T-cell (primary cell): Measurements from ENCODE around the gene CEACAM18. TPM values are rescaled to one million over a fixed set of nuclear protein-coding genes. Genes with fewer than 3 reads are reported as not detected.

Experiments
- ATAC-seq, 4 experiments: fragments of 200-7000 bp in 3 of 4; fragments of 150-1000 bp in 1 of 4; cut with Tn5 transposase; replicated peaks in 1 of 4; 1 replicate in 3 of 4; 2 replicates in 1 of 4; pipeline ENCODE4 v1.10.0; 2021; ENCODE audit warnings: moderate library complexity in 3 of 4, mild to moderate bottlenecking in 2 of 4, moderate number of reproducible peaks in 1 of 4
- CTCF ChIA-PET, 2 donors: fragments of 300-600 bp; sonication (Branson Sonifier 250); formaldehyde crosslinking; loops; one replicate each; lab custom pipeline; 2022; ENCODE audit warnings: antibody characterized with exemption in 2 of 2; lab: Charles Lee
- POLR2A ChIA-PET, 2 donors: fragments of 300-600 bp; sonication (Branson Sonifier 250); formaldehyde crosslinking; loops; one replicate each; lab custom pipeline; 2022; ENCODE audit warnings: antibody characterized with exemption in 2 of 2; lab: Charles Lee
- DNase-seq, 35 experiments: peaks; one replicate each; pipeline versions ENCODE4 v3.0.0 to v3.0.0-alpha.2; 2013 to 2023
- H3K27ac ChIP-seq: one replicate; pipeline ENCODE4 v1.5.1; 2013; ENCODE audit warnings: low read length
- H3K27me3 ChIP-seq, 2 experiments: replicated peaks in 1 of 2; 1 replicate in 1 of 2; 2 replicates in 1 of 2; pipeline versions ENCODE4 v1.6.1 to v1.7.0; 2013; ENCODE audit warnings: low read length in 1 of 2, mixed read lengths in 1 of 2; ENCODE audit not compliant: control insufficient read depth in 2 of 2, insufficient read depth in 2 of 2; ENCODE audit errors: extremely low read depth in 1 of 2
- H3K36me3 ChIP-seq, 2 donors: 1 replicate in 1 of 2; 2 replicates in 1 of 2; pipeline versions ENCODE4 v1.6.1 to v1.7.0; 2013; ENCODE audit warnings: low read length in 1 of 2; ENCODE audit not compliant: control insufficient read depth in 2 of 2, insufficient read depth in 1 of 2; ENCODE audit errors: extremely low read depth in 1 of 2
- H3K4me1 ChIP-seq, 2 experiments: 1 replicate in 1 of 2; 2 replicates in 1 of 2; pipeline versions ENCODE4 v1.6.1 to v1.7.0; 2013; ENCODE audit warnings: low read length in 2 of 2, mixed read lengths in 1 of 2; ENCODE audit not compliant: insufficient read depth in 2 of 2, control insufficient read depth in 1 of 2; ENCODE audit errors: extremely low read depth in 1 of 2
- H3K4me3 ChIP-seq, 2 donors: 1 replicate in 1 of 2; 2 replicates in 1 of 2; pipeline versions ENCODE4 v1.5.1 to v1.7.0; 2013; ENCODE audit warnings: mild to moderate bottlenecking in 2 of 2, low read length in 1 of 2, moderate library complexity in 1 of 2; ENCODE audit not compliant: control insufficient read depth in 1 of 2; ENCODE audit errors: extremely low read depth in 1 of 2
- H3K9me3 ChIP-seq: 2 replicates; pipeline ENCODE4 v1.7.0; 2013
- H3K27ac Mint-ChIP-seq, 2 donors: one replicate each; pipeline ENCODE4 v1.8.0; 2020 to 2021; ENCODE audit warnings: mild to moderate bottlenecking in 2 of 2, mixed read lengths in 2 of 2
- H3K27me3 Mint-ChIP-seq, 2 donors: one replicate each; pipeline ENCODE4 v1.8.0; 2021 to 2022; ENCODE audit warnings: mixed read lengths in 2 of 2
- H3K36me3 Mint-ChIP-seq: one replicate; pipeline ENCODE4 v1.8.0; 2021; ENCODE audit warnings: mixed read lengths
- H3K4me1 Mint-ChIP-seq, 3 donors: one replicate each; pipeline ENCODE4 v1.8.0; 2020 to 2022; ENCODE audit warnings: mixed read lengths in 3 of 3, mild to moderate bottlenecking in 1 of 3
- H3K4me3 Mint-ChIP-seq, 3 donors: one replicate each; pipeline ENCODE4 v1.8.0; 2020 to 2022; ENCODE audit warnings: mild to moderate bottlenecking in 3 of 3, mixed read lengths in 3 of 3, moderate library complexity in 3 of 3
- H3K9me3 Mint-ChIP-seq, 3 donors: one replicate each; pipeline ENCODE4 v1.8.0; 2020 to 2022; ENCODE audit warnings: mixed read lengths in 3 of 3
- WGBS: methylation state at CpG from one replicate; pipeline ENCODE4 v1.1.5; 2013; ENCODE audit warnings: missing lambda C conversion rate; ENCODE audit not compliant: insufficient coverage; 5-methylcytosine and 5-hydroxymethylcytosine counted together
- total RNA-seq, 35 experiments: library from RNA in 6 of 35; stranded (reverse) in 6 of 35; fragments of 120-200 nt in 1 of 35; gene quantifications; one replicate each; pipeline versions ENCODE4 v1.2.1 to v1.2.4 and lab custom pipeline; 2013 to 2026

The CEACAM18 gene
- total RNA-seq, 5 donors from 2014 or later (not counting 1 experiment from before 2014, with no cell fraction given) = not detected

DNA sequence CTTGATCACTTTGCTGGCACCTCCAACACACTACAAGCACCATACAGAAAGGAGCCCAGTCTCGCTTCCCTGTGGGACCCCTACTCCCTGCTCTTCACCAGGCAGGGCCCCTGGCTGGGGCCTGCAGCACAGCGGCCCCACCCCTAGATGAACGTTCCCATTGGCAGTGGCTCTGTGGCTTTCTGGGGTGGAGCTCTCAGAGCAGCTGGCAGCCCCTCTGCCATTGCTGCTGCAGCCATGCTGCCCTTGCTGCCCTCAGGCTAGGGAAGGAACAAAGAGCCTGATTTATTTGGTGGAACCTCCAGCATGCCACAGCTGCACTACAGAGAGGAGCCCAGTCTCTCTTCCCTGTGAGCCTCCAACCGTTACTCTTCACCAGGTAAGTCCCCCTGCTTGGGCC, 47.3 kb downstream of the CEACAM18 start:
- no peaks in the 10 kb centered on the region for H3K36me3 ChIP-seq
- WGBS = 51% methylated on average over 3 of the region's 4 CpGs
- peaks cover 35 to 52% of the 10 kb centered on the region in 2 donors for H3K27me3 Mint-ChIP-seq

DNA sequence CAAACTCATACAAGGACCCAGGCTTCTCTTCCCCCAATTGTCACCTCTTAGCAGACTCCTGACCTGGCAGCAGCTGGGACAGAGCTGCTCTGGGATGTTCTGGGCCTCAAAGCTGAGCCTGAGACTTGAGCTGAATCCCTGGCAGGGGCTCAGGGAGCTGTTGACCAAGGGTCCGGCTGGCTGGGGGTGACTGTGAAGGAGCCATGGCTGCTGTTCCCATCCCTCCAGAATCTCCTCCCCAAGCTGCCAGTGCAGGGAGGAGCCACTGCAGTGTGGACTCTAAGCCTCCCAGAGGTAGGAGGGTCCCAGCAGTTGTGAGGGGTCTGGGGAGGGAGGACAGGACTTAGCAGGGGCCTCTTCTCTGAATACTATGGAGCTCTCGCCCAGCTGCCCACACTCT, 51.0 kb downstream of the CEACAM18 start:
- Mint-ChIP-seq H3K4me3 (no peak overlapping the region), H3K27me3 (peaks cover 33 to 57% of the 10 kb centered on the region in 2 donors), H3K4me1 (no peaks in the 10 kb centered on the region), H3K36me3 (no peaks in the 10 kb centered on the region), H3K27ac (no peak overlapping the region), H3K9me3 (peaks cover 0 to 2% (median 0%) of the 10 kb centered on the region in 3 donors)
- Histone ChIP-seq H3K27ac (no peak overlapping the region), H3K4me1 (no peaks in the 10 kb centered on the region), H3K27me3 (peaks cover 0 to 46% of the 10 kb centered on the region in 2 experiments), H3K36me3 (no peaks in the 10 kb centered on the region), H3K9me3 (no peaks in the 10 kb centered on the region), H3K4me3 (no peak overlapping the region)
- no peak for DNase-seq
- ChIA-PET POLR2A (no interaction called here), CTCF (no interaction called here)
- 100% methylated on average over 1 of the region's 2 CpGs for WGBS
- no peak for ATAC-seq

More for the DNA sequence above, 47.3 kb downstream of the CEACAM18 start:
- DNase-seq (no peak), ATAC-seq (no peak)
- Histone ChIP-seq H3K27me3 (peaks cover 0 to 36% of the 10 kb centered on the region in 2 experiments), H3K4me3 (no peak overlapping the region), H3K27ac (no peak overlapping the region), H3K4me1 (peaks cover 0 to 2% of the 10 kb centered on the region in 2 experiments), H3K9me3 (no peaks in the 10 kb centered on the region)
- Mint-ChIP-seq H3K27ac (no peak overlapping the region), H3K36me3 (no peaks in the 10 kb centered on the region), H3K4me1 (no peaks in the 10 kb centered on the region), H3K4me3 (no peak overlapping the region), H3K9me3 (no peaks in the 10 kb centered on the region)
- CTCF ChIA-PET = no interaction called here
- POLR2A ChIA-PET = no interaction called here

DNA sequence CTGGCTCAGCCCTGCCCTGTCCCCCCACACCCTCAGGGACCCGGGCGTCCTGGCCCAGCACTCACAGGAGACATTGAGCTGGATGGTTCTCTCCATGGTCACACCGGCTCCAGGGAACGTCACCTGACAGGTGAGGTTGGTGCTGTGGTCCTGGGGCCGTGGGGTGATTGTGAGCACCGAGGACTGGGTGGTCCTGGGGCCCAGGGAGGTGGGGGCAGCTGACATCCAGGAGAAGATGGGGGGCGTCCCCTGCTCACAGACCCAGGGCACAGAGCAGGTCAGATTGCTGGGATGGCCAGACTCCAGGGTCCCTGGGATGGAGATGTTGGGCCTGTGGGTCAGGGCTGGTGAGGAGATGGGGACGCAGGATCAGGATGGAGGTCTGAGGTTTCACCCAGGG, 52.3 kb downstream of the CEACAM18 start:
- POLR2A ChIA-PET = no interaction called here
- Mint-ChIP-seq H3K4me1 (no peaks in the 10 kb centered on the region), H3K9me3 (peaks cover 0 to 11% (median 5%) of the 10 kb centered on the region in 3 donors), H3K4me3 (no peak overlapping the region), H3K36me3 (no peaks in the 10 kb centered on the region), H3K27ac (no peak overlapping the region), H3K27me3 (peaks cover 41 to 69% of the 10 kb centered on the region in 2 donors)
- Histone ChIP-seq H3K36me3 (no peaks in the 10 kb centered on the region), H3K4me3 (no peak overlapping the region), H3K27ac (no peak overlapping the region), H3K4me1 (no peaks in the 10 kb centered on the region), H3K27me3 (peaks cover 0 to 36% of the 10 kb centered on the region in 2 experiments), H3K9me3 (no peaks in the 10 kb centered on the region)
- no peak for DNase-seq
- 100% methylated on average over 1 of the region's 8 CpGs for WGBS
- ATAC-seq = no peak
- CTCF ChIA-PET = no interaction called here

DNA sequence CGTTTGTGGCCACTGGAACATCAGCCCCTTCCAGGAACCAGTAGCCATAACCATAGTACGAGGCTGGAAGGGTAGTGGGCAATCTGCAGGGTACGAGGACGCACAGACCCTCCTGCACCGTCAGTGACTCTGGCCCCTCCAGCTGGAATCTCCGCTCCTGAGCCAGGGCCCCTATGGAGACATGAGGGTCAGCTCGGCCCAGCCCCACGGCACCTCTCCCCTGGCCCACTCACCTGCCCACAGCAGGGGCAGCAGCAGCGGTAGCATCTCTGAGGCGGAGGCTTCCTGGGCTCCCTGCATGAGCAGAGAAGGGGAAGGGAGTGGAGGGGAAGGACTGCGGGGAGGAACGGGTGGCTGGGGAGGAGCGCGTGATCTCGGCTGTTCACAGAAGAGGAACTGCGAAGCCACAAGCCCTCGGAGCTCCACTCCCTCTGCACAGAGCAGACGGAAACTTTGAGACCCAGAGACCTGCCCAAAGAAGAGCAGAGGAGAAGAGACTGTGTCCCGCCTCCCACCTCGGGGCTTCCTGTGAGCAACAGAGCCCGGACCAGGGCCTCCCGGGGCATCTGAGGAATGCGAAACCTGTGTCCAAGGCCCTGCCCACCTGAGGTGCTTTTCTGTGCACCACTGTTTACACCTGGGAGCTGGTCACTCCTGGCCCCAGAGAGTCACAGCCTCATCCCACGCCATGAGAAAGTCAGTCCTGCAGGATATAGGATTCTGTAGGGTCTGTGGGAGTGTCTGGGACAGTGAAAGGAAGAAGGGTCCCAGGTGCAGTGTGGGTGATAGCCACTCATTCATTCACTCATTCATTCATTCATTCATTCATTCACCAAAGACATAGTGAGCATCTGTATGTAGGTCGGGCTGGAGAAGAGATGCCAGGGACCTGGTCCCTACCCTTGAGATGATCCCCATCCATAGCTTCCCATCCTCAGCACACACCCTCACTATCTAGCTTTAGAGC, 53.3 kb downstream of the CEACAM18 start, which contains the start of gene SIGLEC6:
TSS of gene SIGLEC6 (minus strand) at position 322 of the 967 bp plus-strand sequence. CDS start at position 300, 22 bp downstream.
- Histone ChIP-seq H3K4me3 (peak within 1 kb of the TSS in 1 of 2 donors; percentile 23), H3K9me3 (no peaks in the 10 kb centered on the region), H3K36me3 (no peaks in the 10 kb centered on the region), H3K4me1 (no peaks in the 10 kb centered on the region), H3K27me3 (peaks cover 0 to 30% of the 10 kb centered on the region in 2 experiments), H3K27ac (no peak within 1 kb of the TSS)
- WGBS = 14% methylated on average over 17 of the region's 25 CpGs
- Mint-ChIP-seq H3K36me3 (no peaks in the 10 kb centered on the region), H3K27ac (no peak within 1 kb of the TSS), H3K27me3 (peaks cover 39 to 72% of the 10 kb centered on the region in 2 donors), H3K9me3 (peaks cover 0 to 19% (median 5%) of the 10 kb centered on the region in 3 donors), H3K4me1 (no peaks in the 10 kb centered on the region), H3K4me3 (no peak within 1 kb of the TSS)
- CTCF ChIA-PET = no interaction called here
- POLR2A ChIA-PET = no interaction called here
- ATAC-seq (peak in 1 of 4 experiments; percentile 58), DNase-seq (peak in 10 of 35 experiments; percentile 7 to 58 (median 12))

DNA sequence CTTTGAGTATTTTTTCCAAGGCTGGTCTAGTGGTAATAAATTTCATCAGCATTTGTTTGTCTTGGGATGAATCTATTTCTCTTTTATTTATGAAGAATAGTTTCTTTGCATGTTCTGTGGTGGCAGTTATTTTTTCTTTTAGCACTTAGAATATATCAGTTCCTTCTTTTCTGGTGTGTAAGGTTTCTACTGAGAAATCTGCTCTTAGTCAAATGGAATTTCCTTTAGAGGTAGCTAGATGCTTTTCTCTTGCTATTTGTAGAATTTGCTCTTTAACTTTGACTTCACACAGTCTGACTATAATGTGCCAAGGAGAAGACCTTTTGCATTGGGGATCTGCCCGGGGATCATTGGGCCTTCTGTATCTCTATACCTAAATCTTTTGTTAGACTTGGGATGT, 57.2 kb downstream of the CEACAM18 start:
- ChIA-PET POLR2A (no interaction called here), CTCF (no interaction called here)
- Histone ChIP-seq H3K9me3 (no peaks in the 10 kb centered on the region), H3K36me3 (no peaks in the 10 kb centered on the region), H3K27ac (no peak overlapping the region), H3K4me1 (no peaks in the 10 kb centered on the region), H3K27me3 (peaks cover 0 to 28% of the 10 kb centered on the region in 2 experiments), H3K4me3 (no peak overlapping the region)
- Mint-ChIP-seq H3K27ac (no peak overlapping the region), H3K4me1 (no peaks in the 10 kb centered on the region), H3K36me3 (no peaks in the 10 kb centered on the region), H3K4me3 (no peak overlapping the region), H3K27me3 (peaks cover 48 to 72% of the 10 kb centered on the region in 2 donors), H3K9me3 (peaks cover 0 to 19% (median 5%) of the 10 kb centered on the region in 3 donors)
- WGBS = no CpG with 5 or more reads among the region's 1 CpG
- ATAC-seq (no peak), DNase-seq (no peak)

DNA sequence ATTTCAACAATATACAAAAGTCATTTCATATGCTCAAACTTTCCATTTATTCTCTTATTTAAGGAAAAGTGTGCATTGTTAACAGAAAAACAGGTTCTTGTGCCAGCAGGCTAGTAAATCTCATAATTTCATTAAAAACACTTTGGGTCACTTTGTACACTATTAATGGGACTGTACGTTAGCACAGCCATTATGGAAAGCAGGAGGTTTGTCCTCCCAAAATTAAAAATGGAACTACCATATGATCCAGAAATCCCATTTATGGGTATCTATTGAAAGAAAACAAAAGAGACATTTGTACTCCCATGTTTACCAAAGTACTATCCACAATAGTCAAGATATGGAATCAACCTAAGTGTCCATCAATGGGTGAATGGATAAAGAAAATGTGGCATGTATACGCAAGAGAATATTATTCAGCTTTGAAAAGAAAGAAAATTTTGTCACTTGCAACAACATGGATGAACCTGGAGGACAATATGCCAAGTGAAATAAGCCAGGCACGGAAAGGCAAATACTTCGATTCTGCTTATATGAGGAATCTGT, 61.6 kb downstream of the CEACAM18 start:
- POLR2A ChIA-PET = no interaction called here
- Mint-ChIP-seq H3K27me3 (peaks cover 50 to 67% of the 10 kb centered on the region in 2 donors), H3K9me3 (peaks cover 0 to 15% (median 3%) of the 10 kb centered on the region in 3 donors), H3K4me3 (no peak overlapping the region), H3K27ac (no peak overlapping the region), H3K36me3 (no peaks in the 10 kb centered on the region), H3K4me1 (no peaks in the 10 kb centered on the region)
- ATAC-seq (no peak), DNase-seq (no peak)
- H3K4me3 ChIP-seq = no peak overlapping the region
- CTCF ChIA-PET = no interaction called here
- no peaks in the 10 kb centered on the region for H3K9me3 ChIP-seq
- H3K27me3 ChIP-seq = peaks cover 0 to 44% of the 10 kb centered on the region in 2 experiments
- no peaks in the 10 kb centered on the region for H3K36me3 ChIP-seq
- no peaks in the 10 kb centered on the region for H3K4me1 ChIP-seq
- no peak overlapping the region for H3K27ac ChIP-seq
- 82% methylated on average over 2 of the region's 4 CpGs for WGBS
